RWPE2 (cell line): ENCODE results near the gene CALML6.
"Not testable (repeated sequence)": the region's sequence is repeated elsewhere in the genome, so short reads cannot be mapped to it uniquely, and the experiment has no call there.

ENCODE experiments used
- ATAC-seq: fragments of 200-7000 bp; cut with Tn5 transposase; 3 replicates; pipeline ENCODE4 v1.9.1; 2021; ENCODE audit warnings: low read depth
- DNase-seq: peaks from one replicate; pipeline ENCODE4 v3.0.0-alpha.2; 2020; ENCODE audit warnings: low spot score
- H3K27ac ChIP-seq: fragments of 450-650 bp; 2 replicates; pipeline ENCODE4 v1.5.1; 2017; ENCODE audit warnings: mild to moderate bottlenecking; ENCODE audit not compliant: poor library complexity, severe bottlenecking
- H3K27me3 ChIP-seq: fragments of 250-450 bp; sonication (Bioruptor Pico); 2 replicates; pipeline ENCODE4 v1.5.1; 2021; ENCODE audit warnings: mild to moderate bottlenecking, moderate library complexity; ENCODE audit not compliant: insufficient read depth, poor library complexity, severe bottlenecking
- H3K36me3 ChIP-seq: fragments of 250-450 bp; sonication (Bioruptor Pico); 2 replicates; pipeline ENCODE4 v1.5.1; 2020; ENCODE audit warnings: low read depth, mild to moderate bottlenecking, moderate library complexity
- H3K4me1 ChIP-seq: fragments of 250-450 bp; sonication (Bioruptor Pico); 2 replicates; pipeline ENCODE4 v1.5.1; 2021; ENCODE audit warnings: mild to moderate bottlenecking, moderate library complexity; ENCODE audit not compliant: insufficient read depth, poor library complexity, severe bottlenecking
- H3K4me3 ChIP-seq: fragments of 250-450 bp; sonication (Bioruptor Pico); 2 replicates; pipeline ENCODE4 v1.5.1; 2021; ENCODE audit warnings: mild to moderate bottlenecking, moderate library complexity; ENCODE audit not compliant: severe bottlenecking
- H3K9me3 ChIP-seq: fragments of 250-450 bp; sonication (Bioruptor Pico); 2 replicates; pipeline ENCODE4 v1.5.1; 2021; ENCODE audit warnings: mild to moderate bottlenecking, moderate library complexity; ENCODE audit not compliant: severe bottlenecking
- CTCF ChIP-seq: fragments of 450-650 bp; IDR thresholded peaks from one replicate; pipeline ENCODE4 v1.5.1; 2017; ENCODE audit warnings: mild to moderate bottlenecking, moderate library complexity; ENCODE audit not compliant: poor library complexity, severe bottlenecking

The CALML6 gene

GRCh38 chr1:1877865-1878436 lies 37.1 kb upstream of the CALML6 start:
- Histone ChIP-seq H3K27me3 (no peaks in the 10 kb centered on the region), H3K27ac (no peak overlapping the region), H3K9me3 (no peaks in the 10 kb centered on the region), H3K36me3 (peaks cover 59% of the 10 kb centered on the region), H3K4me3 (no peak overlapping the region), H3K4me1 (no peaks in the 10 kb centered on the region)
- DNase-seq (no peak), ATAC-seq (no peak)
- TF ChIP-seq CTCF = no peak

- no peaks in the 10 kb centered on the region for H3K4me1 ChIP-seq
- no peaks in the 10 kb centered on the region for H3K27me3 ChIP-seq
- DNase-seq = no peak
- TF ChIP-seq CTCF = no peak
- H3K4me3 ChIP-seq = no peak overlapping the region
- no peak overlapping the region for H3K27ac ChIP-seq
- ATAC-seq = no peak
- H3K36me3 ChIP-seq = peaks cover 50% of the 10 kb centered on the region
- H3K9me3 ChIP-seq = no peaks in the 10 kb centered on the region
These were observed 35.1 kb upstream of the CALML6 start for GRCh38 chr1:1879942-1880341.

GRCh38 chr1:1880617-1881312 lies 34.3 kb upstream of the CALML6 start:
- DNase-seq (no peak), ATAC-seq (no peak)
- no peaks in the 10 kb centered on the region for H3K9me3 ChIP-seq
- no peaks in the 10 kb centered on the region for H3K27me3 ChIP-seq
- TF ChIP-seq CTCF = no peak
- H3K27ac ChIP-seq = no peak overlapping the region
- H3K4me3 ChIP-seq = no peak overlapping the region
- H3K36me3 ChIP-seq = peaks cover 47% of the 10 kb centered on the region
- no peaks in the 10 kb centered on the region for H3K4me1 ChIP-seq

- no peak for DNase-seq
- TF ChIP-seq CTCF = no peak
- no peak overlapping the region for H3K27ac ChIP-seq
- H3K4me3 ChIP-seq = no peak overlapping the region
- no peaks in the 10 kb centered on the region for H3K9me3 ChIP-seq
- H3K36me3 ChIP-seq = peaks cover 37% of the 10 kb centered on the region
- H3K27me3 ChIP-seq = no peaks in the 10 kb centered on the region
- no peaks in the 10 kb centered on the region for H3K4me1 ChIP-seq
- ATAC-seq = no peak; the same call in 2 of the 3 replicates
These were observed 33.3 kb upstream of the CALML6 start for GRCh38 chr1:1881727-1882126.

GRCh38 chr1:1883092-1883873 lies 31.8 kb upstream of the CALML6 start:
- no peak overlapping the region for H3K27ac ChIP-seq

GRCh38 chr1:1883890-1884289 lies 31.2 kb upstream of the CALML6 start:
- H3K36me3 ChIP-seq = peaks cover 36% of the 10 kb centered on the region
- not testable (repeated sequence) for H3K27me3 ChIP-seq, DNase-seq, H3K9me3 ChIP-seq, H3K4me3 ChIP-seq, H3K27ac ChIP-seq, ATAC-seq
- H3K4me1 ChIP-seq = peaks cover 13% of the 10 kb centered on the region

More at GRCh38 chr1:1883092-1883873, 31.8 kb upstream of the CALML6 start:
- Histone ChIP-seq H3K36me3 (peaks cover 37% of the 10 kb centered on the region), H3K4me3 (no peak overlapping the region), H3K9me3 (no peaks in the 10 kb centered on the region), H3K4me1 (peaks cover 7% of the 10 kb centered on the region), H3K27me3 (no peaks in the 10 kb centered on the region)
- no peak for TF ChIP-seq CTCF
- ATAC-seq = no peak
- no peak for DNase-seq
